HT-29 (cell line): ENCODE measurements around the gene NPR3. TPM values are rescaled to one million over a fixed set of nuclear protein-coding genes. Genes with fewer than 3 reads are reported as not detected.

ENCODE experiments used
- DNase-seq: peaks from one replicate; pipeline ENCODE4 v3.0.0-alpha.2; 2015; ENCODE audit warnings: low spot score
- total RNA-seq: library from RNA; depleted of rRNA; stranded (reverse); fragments of >200 nt; shearing (Covaris generic); gene quantifications from 2 replicates; pipeline ENCODE4 v1.2.3, GENCODE V29; 2014

Gene NPR3
- total RNA-seq, 1 experiment from 2014 or later: not detected

- no peak for DNase-seq
These were observed 760 bp downstream of the NPR3 start for GRCh38 chr5:32711681-32712480.

- no peak for DNase-seq
These were observed 1.6 kb downstream of the NPR3 start for GRCh38 chr5:32712481-32713360.

GRCh38 chr5:32713361-32713769, 2.2 kb downstream of the NPR3 start:
- DNase-seq: no peak

GRCh38 chr5:32713770-32714381, 2.8 kb downstream of the NPR3 start:
- DNase-seq: no peak

- DNase-seq: no peak
These were observed 3.7 kb downstream of the NPR3 start for GRCh38 chr5:32714836-32715235.

- no peak for DNase-seq
These were observed 9.2 kb downstream of the NPR3 start for GRCh38 chr5:32720300-32720699.

GRCh38 chr5:32721626-32722025, 10.5 kb downstream of the NPR3 start:
- no peak for DNase-seq

GRCh38 chr5:32722957-32723356, 11.8 kb downstream of the NPR3 start:
- DNase-seq: no peak

- DNase-seq: no peak
These were observed 13.4 kb downstream of the NPR3 start for GRCh38 chr5:32724526-32724925.

GRCh38 chr5:32726086-32726557, 15.0 kb downstream of the NPR3 start:
- no peak for DNase-seq

GRCh38 chr5:32729651-32730050, 18.5 kb downstream of the NPR3 start:
- DNase-seq: no peak

GRCh38 chr5:32733590-32734340, 22.6 kb downstream of the NPR3 start:
- no peak for DNase-seq

GRCh38 chr5:32734827-32735378, 23.8 kb downstream of the NPR3 start:
- DNase-seq: no peak

GRCh38 chr5:32735512-32735911, 24.4 kb downstream of the NPR3 start:
- no peak for DNase-seq

- no peak for DNase-seq
These were observed 25.7 kb downstream of the NPR3 start for GRCh38 chr5:32736842-32737241.

- no peak for DNase-seq
These were observed 29.5 kb downstream of the NPR3 start for GRCh38 chr5:32740651-32741050.

- no peak for DNase-seq
These were observed 34.2 kb downstream of the NPR3 start for GRCh38 chr5:32745317-32745716.

GRCh38 chr5:32752411-32752810, 41.3 kb downstream of the NPR3 start:
- no peak for DNase-seq

- no peak for DNase-seq
These were observed 41.9 kb downstream of the NPR3 start for GRCh38 chr5:32753051-32753450.

- DNase-seq: no peak
These were observed 42.6 kb downstream of the NPR3 start for GRCh38 chr5:32753765-32754164.

- DNase-seq: no peak
These were observed 43.2 kb downstream of the NPR3 start for GRCh38 chr5:32754284-32754683.
